ENCODE measurements around the gene OXER1.

The OXER1 gene

GRCh38 chr2:42770288-42771131 is 6.6 kb upstream of the OXER1 start:
- no peak for DNase-seq (ENCODE audit: low read depth in 3 of 3, low spot score in 1 of 3)

- no peak for DNase-seq (ENCODE audit: low read depth in 3 of 3, low spot score in 1 of 3)
Observed at GRCh38 chr2:42769583-42770287, 5.8 kb upstream of the OXER1 start.

GRCh38 chr2:42768706-42769256 is 4.8 kb upstream of the OXER1 start:
- no peak for DNase-seq (ENCODE audit: low read depth in 3 of 3, low spot score in 1 of 3)

- DNase-seq (ENCODE audit: low read depth in 3 of 3, low spot score in 1 of 3) = no peak
Observed at GRCh38 chr2:42767899-42768705, 4.2 kb upstream of the OXER1 start.

- DNase-seq (ENCODE audit: low read depth in 3 of 3, low spot score in 1 of 3) = no peak
Observed at GRCh38 chr2:42767080-42767898, 3.4 kb upstream of the OXER1 start.

- no peak for DNase-seq (ENCODE audit: low read depth in 3 of 3, low spot score in 1 of 3)
Observed at GRCh38 chr2:42765686-42766085, 1.8 kb upstream of the OXER1 start.

- DNase-seq (ENCODE audit: low read depth in 3 of 3, low spot score in 1 of 3) = no peak
Observed at GRCh38 chr2:42764901-42765300, 966 bp upstream of the OXER1 start.

GRCh38 chr2:42762823-42763804 is 821 bp downstream of the OXER1 start:
- no peak for DNase-seq (ENCODE audit: low read depth in 3 of 3, low spot score in 1 of 3)

GRCh38 chr2:42762155-42762554 is 1.8 kb downstream of the OXER1 start:
- DNase-seq (ENCODE audit: low read depth in 3 of 3, low spot score in 1 of 3) = no peak

GRCh38 chr2:42761554-42761953 is 2.4 kb downstream of the OXER1 start:
- no peak for DNase-seq (ENCODE audit: low read depth in 3 of 3, low spot score in 1 of 3)

GRCh38 chr2:42758751-42759150 is 5.2 kb downstream of the OXER1 start:
- DNase-seq (ENCODE audit: low read depth in 3 of 3, low spot score in 1 of 3) = no peak

GRCh38 chr2:42757981-42758740 is 5.8 kb downstream of the OXER1 start:
- no peak for DNase-seq (ENCODE audit: low read depth in 3 of 3, low spot score in 1 of 3)

- no peak for DNase-seq (ENCODE audit: low read depth in 3 of 3, low spot score in 1 of 3)
Observed at GRCh38 chr2:42756966-42757513, 6.9 kb downstream of the OXER1 start.

- DNase-seq (ENCODE audit: low read depth in 3 of 3, low spot score in 1 of 3) = no peak
Observed at GRCh38 chr2:42756150-42756775, 7.7 kb downstream of the OXER1 start.

GRCh38 chr2:42755191-42755880 is 8.6 kb downstream of the OXER1 start:
- no peak for DNase-seq (ENCODE audit: low read depth in 3 of 3, low spot score in 1 of 3)

GRCh38 chr2:42754776-42755140 is 9.2 kb downstream of the OXER1 start:
- DNase-seq (ENCODE audit: low read depth in 3 of 3, low spot score in 1 of 3) = no peak

GRCh38 chr2:42754021-42754775 is 9.7 kb downstream of the OXER1 start:
- DNase-seq (ENCODE audit: low read depth in 3 of 3, low spot score in 1 of 3) = no peak
